Progenitor cell of endocrine pancreas (in vitro differentiated cells): ENCODE data around the gene CHRM2. TPM values are rescaled to one million over a fixed set of nuclear protein-coding genes. Genes with fewer than 3 reads are reported as not detected.

ENCODE experiments used
- DNase-seq: peaks from one replicate; pipeline ENCODE4 v3.0.0; 2021; ENCODE audit warnings: low spot score; ENCODE audit not compliant: unreplicated experiment
- H3K27ac Mint-ChIP-seq: 2 replicates; pipeline ENCODE4 v1.8.0; 2021; ENCODE audit warnings: mild to moderate bottlenecking, moderate library complexity, mixed read lengths
- H3K27me3 Mint-ChIP-seq: 2 replicates; pipeline ENCODE4 v1.8.0; 2021; ENCODE audit warnings: mixed read lengths
- H3K36me3 Mint-ChIP-seq: 2 replicates; pipeline ENCODE4 v1.8.0; 2022; ENCODE audit warnings: mixed read lengths; ENCODE audit not compliant: insufficient read depth
- H3K4me1 Mint-ChIP-seq: 2 replicates; pipeline ENCODE4 v1.8.0; 2021; ENCODE audit warnings: low read depth, mixed read lengths
- H3K4me3 Mint-ChIP-seq: 2 replicates; pipeline ENCODE4 v1.8.0; 2021; ENCODE audit warnings: low read depth, mild to moderate bottlenecking, moderate library complexity, mixed read lengths
- H3K9me3 Mint-ChIP-seq: 2 replicates; pipeline ENCODE4 v1.8.0; 2021; ENCODE audit warnings: low read depth, mixed read lengths
- total RNA-seq: library from RNA; stranded (reverse); gene quantifications from 2 replicates; pipeline ENCODE4 v1.2.1, GENCODE V29; 2021
- TF ChIP-seq, protein P1 (sequence below): fragments of 200-600 bp; sonication (generic); IDR thresholded peaks from one replicate; pipeline ENCODE4 v1.5.0; 2021; ENCODE audit warnings: antibody characterized with exemption, mild to moderate bottlenecking; ENCODE audit not compliant: unreplicated experiment

The CHRM2 gene
- total RNA-seq, 1 donor from 2014 or later = not detected

GRCh38 chr7:137007001-137007694 lies 138.7 kb downstream of the CHRM2 start:
- H3K4me1 Mint-ChIP-seq = peaks cover 21% of the 10 kb centered on the region
- H3K36me3 Mint-ChIP-seq = no peaks in the 10 kb centered on the region
- no peaks in the 10 kb centered on the region for H3K27me3 Mint-ChIP-seq
- H3K4me3 Mint-ChIP-seq = no peak overlapping the region
- no peak for DNase-seq
- no peak overlapping the region for H3K27ac Mint-ChIP-seq
- no peaks in the 10 kb centered on the region for H3K9me3 Mint-ChIP-seq
- TF ChIP-seq, protein P1, sequence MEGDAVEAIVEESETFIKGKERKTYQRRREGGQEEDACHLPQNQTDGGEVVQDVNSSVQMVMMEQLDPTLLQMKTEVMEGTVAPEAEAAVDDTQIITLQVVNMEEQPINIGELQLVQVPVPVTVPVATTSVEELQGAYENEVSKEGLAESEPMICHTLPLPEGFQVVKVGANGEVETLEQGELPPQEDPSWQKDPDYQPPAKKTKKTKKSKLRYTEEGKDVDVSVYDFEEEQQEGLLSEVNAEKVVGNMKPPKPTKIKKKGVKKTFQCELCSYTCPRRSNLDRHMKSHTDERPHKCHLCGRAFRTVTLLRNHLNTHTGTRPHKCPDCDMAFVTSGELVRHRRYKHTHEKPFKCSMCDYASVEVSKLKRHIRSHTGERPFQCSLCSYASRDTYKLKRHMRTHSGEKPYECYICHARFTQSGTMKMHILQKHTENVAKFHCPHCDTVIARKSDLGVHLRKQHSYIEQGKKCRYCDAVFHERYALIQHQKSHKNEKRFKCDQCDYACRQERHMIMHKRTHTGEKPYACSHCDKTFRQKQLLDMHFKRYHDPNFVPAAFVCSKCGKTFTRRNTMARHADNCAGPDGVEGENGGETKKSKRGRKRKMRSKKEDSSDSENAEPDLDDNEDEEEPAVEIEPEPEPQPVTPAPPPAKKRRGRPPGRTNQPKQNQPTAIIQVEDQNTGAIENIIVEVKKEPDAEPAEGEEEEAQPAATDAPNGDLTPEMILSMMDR = no peak

GRCh38 chr7:137009404-137009803 lies 141.0 kb downstream of the CHRM2 start:
- Mint-ChIP-seq H3K4me1 (peaks cover 21% of the 10 kb centered on the region), H3K27me3 (no peaks in the 10 kb centered on the region), H3K4me3 (no peak overlapping the region), H3K36me3 (no peaks in the 10 kb centered on the region), H3K27ac (no peak overlapping the region), H3K9me3 (no peaks in the 10 kb centered on the region)
- TF ChIP-seq, protein P1 = no peak
- no peak for DNase-seq

GRCh38 chr7:137015015-137015414 lies 146.6 kb downstream of the CHRM2 start:
- Mint-ChIP-seq H3K4me3 (no peak overlapping the region), H3K4me1 (peaks cover 5% of the 10 kb centered on the region), H3K27ac (no peak overlapping the region)

DNA sequence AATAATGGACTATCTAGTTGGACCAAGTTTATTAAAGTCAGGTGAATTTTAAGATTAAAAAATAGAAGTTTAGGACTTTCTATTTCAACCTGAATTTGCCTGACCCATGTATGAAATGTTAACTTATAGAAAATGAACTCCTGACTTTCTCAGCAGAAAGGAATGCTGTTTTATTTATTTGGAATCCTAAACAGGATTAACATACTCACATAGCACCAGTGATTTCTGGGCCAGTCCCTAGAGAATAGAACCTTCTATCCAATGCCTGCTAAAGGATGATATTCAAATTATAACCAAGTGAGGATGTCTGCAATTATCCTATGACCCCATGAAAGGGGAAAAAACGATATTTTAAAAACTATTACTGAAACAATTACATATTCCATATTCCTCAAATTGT lies 148.8 kb downstream of the CHRM2 start:
- H3K27me3 Mint-ChIP-seq = no peaks in the 10 kb centered on the region
- H3K4me1 Mint-ChIP-seq = peaks cover 5% of the 10 kb centered on the region
- no peak for DNase-seq
- H3K36me3 Mint-ChIP-seq = no peaks in the 10 kb centered on the region
- H3K9me3 Mint-ChIP-seq = no peaks in the 10 kb centered on the region
- H3K4me3 Mint-ChIP-seq = no peak overlapping the region
- TF ChIP-seq, protein P1 = no peak
- no peak overlapping the region for H3K27ac Mint-ChIP-seq

More at GRCh38 chr7:137015015-137015414, 146.6 kb downstream of the CHRM2 start:
- Mint-ChIP-seq H3K9me3 (no peaks in the 10 kb centered on the region), H3K36me3 (no peaks in the 10 kb centered on the region), H3K27me3 (no peaks in the 10 kb centered on the region)
- no peak for DNase-seq
- TF ChIP-seq, protein P1 = no peak

- TF ChIP-seq, protein P1 = no peak
- H3K27me3 Mint-ChIP-seq = no peaks in the 10 kb centered on the region
- no peak overlapping the region for H3K4me3 Mint-ChIP-seq
- H3K9me3 Mint-ChIP-seq = no peaks in the 10 kb centered on the region
- no peaks in the 10 kb centered on the region for H3K36me3 Mint-ChIP-seq
- H3K27ac Mint-ChIP-seq = no peak overlapping the region
- peaks cover 5% of the 10 kb centered on the region for H3K4me1 Mint-ChIP-seq
- DNase-seq = no peak
Observed at GRCh38 chr7:137018468-137018867, 150.0 kb downstream of the CHRM2 start.
